ENCODE measurements around the gene USH2A. TPM values are rescaled to one million over a fixed set of nuclear protein-coding genes. Genes with fewer than 3 reads are reported as not detected.

The USH2A gene
- total and polyA plus RNA-seq, 7 donors = under 0.01 to 0.32 (median 0.30) TPM; not detected in 4

- DNase-seq (no peak), ATAC-seq (no peak)
- Histone ChIP-seq H3K36me3 (ENCODE audit: insufficient read depth in 1 of 2, low read depth in 1 of 2) (peaks cover 0 to 82% of the 10 kb centered on the region in 2 donors), H3K27me3 (ENCODE audit: insufficient read depth in 3 of 3, low read length in 2 of 3) (no peaks in the 10 kb centered on the region), H3K4me3 (no peak overlapping the region), H3K9me3 (no peaks in the 10 kb centered on the region), H3K4me1 (no peaks in the 10 kb centered on the region), H3K27ac (no peak overlapping the region)
- 88 to 90% (median 89%) methylated on average over 2 of the region's 2 CpGs for WGBS, 3 donors
- intact Hi-C loops (cut with DNase I) = no loop called here
- no peak for TF ChIP-seq CTCF (IDR thresholded peaks at IDR 0.05)
Measured at GRCh38 chr1:215581896-215582295, 841.4 kb downstream of the USH2A start.
